Fibroblast of skin of abdomen (primary cell): Measurements from ENCODE around the gene MRPL44.
"Not testable (repeated sequence)": the region's sequence is repeated elsewhere in the genome, so short reads cannot be mapped to it uniquely, and the experiment has no call there.

Source experiments
- DNase-seq: peaks from one replicate; pipeline ENCODE4 v3.0.0-alpha.2; 2013

MRPL44 gene

GRCh38 chr2:223971731-223972130 is 14.5 kb downstream of the MRPL44 start:
- no peak for DNase-seq

GRCh38 chr2:223972656-223973102 is 15.4 kb downstream of the MRPL44 start:
- no peak for DNase-seq

- no peak for DNase-seq
Measured at GRCh38 chr2:223973606-223974005, 16.3 kb downstream of the MRPL44 start.

- DNase-seq = peak; percentile 79
Measured at GRCh38 chr2:223976635-223977226, 19.5 kb downstream of the MRPL44 start.

GRCh38 chr2:223978451-223978850 is 21.2 kb downstream of the MRPL44 start:
- DNase-seq = no peak

- DNase-seq = no peak
Measured at GRCh38 chr2:223979730-223980396, 22.6 kb downstream of the MRPL44 start.

- DNase-seq = no peak
Measured at GRCh38 chr2:223980397-223980735, 23.1 kb downstream of the MRPL44 start.

GRCh38 chr2:223980803-223981202 is 23.5 kb downstream of the MRPL44 start:
- no peak for DNase-seq

- DNase-seq = no peak
Measured at GRCh38 chr2:223981241-223981640, 24.0 kb downstream of the MRPL44 start.

- no peak for DNase-seq
Measured at GRCh38 chr2:223989206-223989855, 32.1 kb downstream of the MRPL44 start.

- no peak for DNase-seq
Measured at GRCh38 chr2:223989856-223990232, 32.6 kb downstream of the MRPL44 start.

- no peak for DNase-seq
Measured at GRCh38 chr2:223991611-223992010, 34.3 kb downstream of the MRPL44 start.

GRCh38 chr2:223993634-223994232 is 36.5 kb downstream of the MRPL44 start:
- peak; percentile 84 for DNase-seq

GRCh38 chr2:223994562-223995162 is 37.4 kb downstream of the MRPL44 start:
- DNase-seq = no peak

GRCh38 chr2:223995569-223995968 is 38.3 kb downstream of the MRPL44 start:
- peak; percentile 77 for DNase-seq

GRCh38 chr2:223996391-223996790 is 39.1 kb downstream of the MRPL44 start:
- no peak for DNase-seq

- peak; percentile 14 for DNase-seq
Measured at GRCh38 chr2:223997938-223998337, 40.7 kb downstream of the MRPL44 start.

- DNase-seq = peak; percentile 17
Measured at GRCh38 chr2:223998948-223999347, 41.7 kb downstream of the MRPL44 start.

- DNase-seq = no peak
Measured at GRCh38 chr2:223999862-224000261, 42.6 kb downstream of the MRPL44 start.

- not testable (repeated sequence) for DNase-seq
Measured at GRCh38 chr2:224000662-224001061, 43.4 kb downstream of the MRPL44 start.

GRCh38 chr2:224004105-224004695 is 46.9 kb downstream of the MRPL44 start:
- DNase-seq = no peak

GRCh38 chr2:224008702-224009261 is 51.5 kb downstream of the MRPL44 start:
- DNase-seq = no peak
